Middle frontal gyrus (tissue), 1 donor: ENCODE data around the gene PROX2.

Experiments used
- DNase-seq: peaks from one replicate; pipeline ENCODE4 v3.0.0-alpha.2; 2015; ENCODE audit warnings: low spot score; ENCODE audit errors: extremely low spot score

Gene PROX2

DNA sequence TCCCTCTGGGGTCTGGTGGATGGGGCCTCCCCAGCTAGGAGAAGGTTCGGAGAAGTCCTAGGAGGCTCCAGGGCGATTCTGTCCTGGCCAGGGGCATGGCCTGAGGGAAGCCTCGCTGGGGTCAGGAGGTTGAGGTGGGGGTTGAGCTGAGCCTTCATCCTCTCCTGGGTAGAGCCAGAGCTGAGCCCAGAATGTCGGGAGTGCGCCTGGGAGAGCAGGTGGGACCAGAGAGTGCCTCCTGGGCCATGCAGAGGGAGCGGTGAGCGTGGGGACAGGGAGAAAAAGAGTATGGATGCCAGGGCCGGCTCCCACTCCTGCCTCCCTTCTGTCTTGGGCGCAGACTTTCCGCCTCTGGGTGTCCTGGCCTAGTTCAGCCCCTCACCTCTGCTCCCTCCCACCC is 34.0 kb upstream of the PROX2 start:
- no peak for DNase-seq

DNA sequence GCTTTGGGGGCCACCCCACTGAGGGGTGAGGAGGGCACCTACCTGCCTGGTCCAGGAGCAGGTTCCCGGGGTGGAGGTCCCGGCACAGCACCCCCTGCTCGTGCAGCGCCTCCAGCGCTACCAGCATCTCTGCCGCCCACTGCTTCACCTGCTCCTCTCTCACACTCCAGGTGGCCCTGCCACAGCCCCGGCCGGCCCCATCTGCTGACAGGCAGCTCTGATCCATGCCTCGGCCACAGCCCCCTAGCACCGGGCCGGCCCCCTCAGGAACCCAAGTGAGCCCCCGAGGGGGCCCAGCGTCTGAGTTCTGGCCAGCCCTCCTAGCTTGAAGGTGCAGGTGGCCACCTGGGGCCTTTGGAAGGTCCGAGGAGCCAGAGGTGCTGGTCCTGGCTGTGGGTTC is 33.6 kb upstream of the PROX2 start:
- DNase-seq, result no peak

DNA sequence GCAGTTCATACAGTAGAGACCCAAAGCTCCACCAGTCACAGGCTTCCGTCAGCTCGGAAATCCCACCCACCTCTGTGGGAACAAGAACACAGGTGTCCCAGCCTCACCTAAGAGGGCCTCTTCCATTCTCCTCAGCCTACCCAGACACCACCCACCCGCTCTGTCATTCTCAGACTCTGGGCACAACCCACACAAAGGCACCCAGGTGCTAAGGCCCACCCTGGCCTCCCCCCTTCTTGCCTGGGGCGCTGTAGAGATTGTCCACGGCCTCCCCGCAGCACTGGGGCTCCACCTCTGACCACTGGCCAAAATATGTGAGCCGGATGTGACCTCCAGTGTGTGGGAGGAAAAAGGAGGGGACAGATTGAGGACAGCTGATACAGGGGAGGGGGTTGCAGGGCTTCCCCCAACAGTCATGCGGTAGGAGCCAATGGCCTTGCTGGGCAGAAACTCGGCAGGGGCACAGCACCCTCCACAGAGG is 33.0 kb upstream of the PROX2 start:
- no peak for DNase-seq

- DNase-seq, result no peak
Measured at GRCh38 chr14:74907744-74908143, 31.8 kb upstream of the PROX2 start.

- no peak for DNase-seq
Measured at GRCh38 chr14:74906925-74907521, 31.1 kb upstream of the PROX2 start.

DNA sequence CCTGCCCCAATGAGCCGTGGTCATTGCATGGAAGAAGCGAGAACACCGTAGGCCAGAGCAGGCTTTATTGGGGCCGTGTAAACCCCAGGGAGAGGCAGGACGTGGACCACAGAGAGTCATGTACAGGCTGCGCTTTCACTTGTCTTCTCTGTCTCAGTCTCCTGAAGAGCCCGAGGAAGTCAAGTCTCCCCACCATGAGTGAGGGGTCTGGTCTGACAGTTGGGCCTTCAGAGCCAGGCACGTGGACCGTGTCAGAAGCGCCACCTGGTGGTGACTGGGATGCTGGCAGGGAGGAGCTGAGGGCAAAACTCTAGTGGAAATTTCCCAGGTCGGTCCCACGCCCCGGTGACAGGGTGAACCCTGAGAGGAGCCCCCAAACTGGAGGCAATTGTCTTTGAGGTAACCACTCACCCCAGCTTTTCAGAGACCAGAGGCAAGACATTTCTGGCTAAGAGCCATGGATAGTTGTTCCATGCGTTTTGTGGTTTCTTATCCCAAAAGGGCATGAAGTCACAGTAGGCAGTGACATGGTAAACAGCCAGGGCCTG is 29.7 kb upstream of the PROX2 start:
- DNase-seq, result no peak

DNA sequence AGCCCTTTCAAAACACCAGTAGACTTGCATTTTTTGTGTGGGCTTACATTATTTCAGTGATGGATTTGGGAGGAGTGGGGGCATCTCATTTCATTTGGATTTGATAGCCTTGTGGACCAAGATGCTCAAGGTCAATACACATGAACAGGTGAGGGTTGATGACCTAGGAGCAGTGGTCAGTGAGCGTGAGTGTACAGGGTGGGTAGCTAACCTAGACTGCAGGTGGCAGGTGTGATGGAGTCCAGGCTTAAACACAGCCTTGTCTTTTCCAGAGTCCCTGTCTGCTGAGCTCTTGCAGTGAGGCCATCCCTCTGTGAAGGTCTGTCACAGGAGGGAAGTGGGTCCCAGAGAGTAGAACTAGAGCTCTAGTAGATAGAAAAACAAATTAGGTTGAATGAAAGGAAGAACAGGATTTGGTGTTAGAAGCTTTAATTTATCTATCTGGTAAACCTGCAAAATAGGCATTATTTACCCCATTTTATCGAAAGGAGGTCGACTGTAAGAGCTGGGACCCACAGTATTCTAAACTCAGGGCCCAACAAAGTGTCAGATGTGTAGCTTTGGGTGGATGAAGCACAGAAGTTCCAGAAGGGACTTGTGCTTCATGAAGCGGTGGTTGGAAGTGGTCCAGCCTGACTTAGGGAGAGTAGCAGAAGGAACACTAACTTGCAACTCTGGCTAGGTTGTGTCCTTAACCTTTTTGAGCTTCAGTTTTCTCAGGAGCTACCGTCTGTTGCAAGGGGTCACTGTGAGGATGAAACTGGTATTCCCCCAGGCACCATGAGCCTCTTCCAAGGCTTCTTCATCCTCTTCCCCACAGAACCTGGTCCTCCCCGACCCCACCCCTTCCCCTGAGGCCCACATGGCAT is 28.9 kb upstream of the PROX2 start:
- DNase-seq, result no peak

- DNase-seq, result no peak
Measured at GRCh38 chr14:74902941-74903705, 27.2 kb upstream of the PROX2 start.

DNA sequence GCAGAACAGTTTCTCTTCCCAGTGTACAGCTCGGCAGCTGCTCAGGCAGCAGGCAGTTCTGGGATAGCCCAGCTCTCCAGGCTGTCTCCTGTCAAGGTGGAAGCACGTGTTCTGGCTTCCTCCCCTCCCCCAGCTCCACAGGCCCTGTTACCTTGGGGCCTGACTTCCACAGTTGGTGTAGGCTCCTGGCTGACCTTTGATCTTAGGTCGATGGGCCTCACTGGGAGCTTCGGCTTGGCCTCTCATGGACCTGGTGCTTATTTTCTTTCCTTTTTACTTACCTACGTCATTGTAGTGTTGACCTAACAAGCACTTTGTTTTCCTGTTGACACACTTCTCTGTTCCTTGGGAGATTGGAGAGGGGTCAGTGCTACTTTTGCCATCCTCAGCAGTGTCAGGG is 22.7 kb upstream of the PROX2 start:
- no peak for DNase-seq

- no peak for DNase-seq
Measured at GRCh38 chr14:74898083-74898482, 22.1 kb upstream of the PROX2 start.

- DNase-seq, result no peak
Measured at GRCh38 chr14:74897642-74898041, 21.7 kb upstream of the PROX2 start.

DNA sequence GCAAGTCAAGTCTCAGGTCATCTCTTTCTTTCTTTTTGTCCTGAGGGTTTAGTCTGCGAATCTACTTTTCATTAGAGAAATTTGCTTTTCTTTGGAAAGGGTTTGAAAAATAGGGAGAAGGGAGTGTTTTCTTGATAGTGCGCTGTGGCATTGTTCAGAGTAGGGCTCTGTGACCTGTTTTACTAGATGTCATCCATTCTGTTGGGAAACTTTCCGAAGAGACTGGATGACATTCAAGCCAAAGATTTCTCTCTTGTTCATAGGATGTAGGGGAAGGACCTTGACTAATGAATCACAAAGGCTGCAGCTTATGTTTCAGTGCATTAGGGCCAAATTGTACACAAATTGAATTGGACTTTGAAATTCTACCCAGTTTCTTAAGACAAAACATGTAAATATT is 20.5 kb upstream of the PROX2 start:
- DNase-seq, result no peak

- no peak for DNase-seq
Measured at GRCh38 chr14:74893614-74894091, 17.7 kb upstream of the PROX2 start.

GRCh38 chr14:74892745-74893144 is 16.8 kb upstream of the PROX2 start:
- no peak for DNase-seq

- no peak for DNase-seq
Measured at GRCh38 chr14:74891870-74892269, 15.9 kb upstream of the PROX2 start.

GRCh38 chr14:74890262-74890661 is 14.3 kb upstream of the PROX2 start:
- no peak for DNase-seq

- no peak for DNase-seq
Measured at GRCh38 chr14:74888164-74889158, 12.5 kb upstream of the PROX2 start.

DNA sequence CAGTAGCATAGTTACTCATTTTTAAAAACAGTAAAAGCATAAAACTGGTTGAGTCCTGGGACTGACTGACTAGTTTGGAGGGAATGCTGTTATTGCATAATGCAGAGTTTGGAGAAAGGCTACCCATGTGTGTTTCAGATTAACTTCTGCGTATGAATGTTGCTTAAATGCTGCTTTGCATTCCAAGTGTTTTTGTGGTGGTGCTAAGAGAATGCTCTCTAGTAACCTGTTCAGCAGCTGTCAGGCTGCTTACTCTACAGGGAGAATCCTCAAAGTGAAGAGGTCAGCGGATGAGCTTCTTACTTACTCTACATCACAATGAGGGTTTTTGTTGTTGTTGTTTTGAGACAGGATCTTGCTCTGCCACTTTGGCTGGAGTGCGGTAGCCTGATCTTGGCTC is 10.1 kb upstream of the PROX2 start:
- no peak for DNase-seq

GRCh38 chr14:74882103-74882920 is 6.4 kb upstream of the PROX2 start:
- DNase-seq, result no peak
